Endothelial cell of umbilical vein (primary cell): Measurements from ENCODE around the gene LHX6. TPM values are rescaled to one million over a fixed set of nuclear protein-coding genes. Genes with fewer than 3 reads are reported as not detected.

Experiments
- BruUV-seq: library from RNA; stranded (reverse); fragments of 400-500 nt; replicated peaks from 2 replicates; lab custom pipeline; 2021; lab: Mats Ljungman, UMichigan
- CTCF ChIA-PET: fragments of 300-600, 350-600 bp; sonication (Branson Sonifier 250); formaldehyde crosslinking; loops from one replicate; lab custom pipeline; 2021; ENCODE audit warnings: antibody characterized with exemption, inconsistent platforms; lab: Charles Lee
- POLR2A ChIA-PET: fragments of 300-600, 350-600 bp; sonication (Branson Sonifier 250); formaldehyde crosslinking; loops from one replicate; lab custom pipeline; 2021; ENCODE audit warnings: antibody characterized with exemption, inconsistent platforms; lab: Charles Lee
- DNase-seq: peaks from one replicate; pipeline ENCODE4 v3.0.0-alpha.2; 2011; ENCODE audit warnings: low read depth, low spot score
- FAIRE-seq: peaks from 2 replicates; lab custom pipeline; 2011; peaks lifted over from hg19 to GRCh38; lab: Jason Lieb, UNC
- H2AFZ ChIP-seq: 2 replicates; pipeline ENCODE4 v1.6.0; 2012; ENCODE audit warnings: low read depth, low read length, control low read depth, inconsistent platforms
- H3K27ac ChIP-seq: 2 replicates; pipeline ENCODE4 v1.5.1; 2011; ENCODE audit warnings: low read depth, mild to moderate bottlenecking, control low read depth, low read length, moderate library complexity; ENCODE audit not compliant: insufficient read depth
- H3K27me3 ChIP-seq, 2 experiments: 2 replicates each; pipeline versions ENCODE4 v1.6.0 to v1.6.1; 2011; ENCODE audit warnings: low read length in 2 of 2, mixed read lengths in 1 of 2; ENCODE audit not compliant: control insufficient read depth in 2 of 2, insufficient read depth in 2 of 2
- H3K36me3 ChIP-seq, 2 experiments: 2 replicates in 1 of 2; 3 replicates in 1 of 2; pipeline ENCODE4 v1.5.1; 2011; ENCODE audit warnings: low read length in 2 of 2, mild to moderate bottlenecking in 1 of 2, moderate library complexity in 1 of 2; ENCODE audit not compliant: control insufficient read depth in 2 of 2, insufficient read depth in 2 of 2; ENCODE audit errors: extremely low read depth in 1 of 2
- H3K4me1 ChIP-seq: 3 replicates; pipeline ENCODE4 v1.5.1; 2011; ENCODE audit warnings: mild to moderate bottlenecking, low read length; ENCODE audit not compliant: control insufficient read depth, insufficient read depth; ENCODE audit errors: extremely low read depth
- H3K4me2 ChIP-seq: 2 replicates; pipeline ENCODE4 v1.6.1; 2011; ENCODE audit warnings: low read length, control low read depth, mixed read lengths; ENCODE audit not compliant: insufficient read depth
- H3K4me3 ChIP-seq, 3 experiments: fragments of 200-600 bp in 1 of 3; sonication (generic), shearing (Covaris generic) in 1 of 3; replicated peaks in 1 of 3; 2 replicates each; pipeline ENCODE4 v1.5.1; 2011 to 2016; ENCODE audit warnings: control low read depth in 3 of 3, low read length in 3 of 3, mild to moderate bottlenecking in 2 of 3, inconsistent platforms in 1 of 3, low read depth in 1 of 3, moderate library complexity in 1 of 3; ENCODE audit not compliant: insufficient read depth in 1 of 3
- H3K79me2 ChIP-seq: 2 replicates; pipeline ENCODE4 v1.6.0; 2012; ENCODE audit warnings: low read length, inconsistent platforms; ENCODE audit not compliant: control insufficient read depth, insufficient read depth
- H3K9ac ChIP-seq: replicated peaks from 2 replicates; pipeline ENCODE3; 2011; ENCODE audit warnings: low read length, control low read depth; ENCODE audit not compliant: insufficient read depth; ENCODE audit errors: extremely low read depth
- H3K9me1 ChIP-seq: replicated peaks from 3 replicates; pipeline ENCODE4 v1.6.0; 2011; ENCODE audit warnings: mild to moderate bottlenecking, low read length; ENCODE audit not compliant: control insufficient read depth, insufficient read depth; ENCODE audit errors: extremely low read depth
- H3K9me3 ChIP-seq: replicated peaks from 2 replicates; pipeline ENCODE4 v1.5.1; 2012; ENCODE audit warnings: low read length, inconsistent platforms; ENCODE audit not compliant: control insufficient read depth, insufficient read depth
- H4K20me1 ChIP-seq: replicated peaks from 2 replicates; pipeline ENCODE3; 2011; ENCODE audit warnings: mild to moderate bottlenecking, low read length; ENCODE audit not compliant: control insufficient read depth, insufficient read depth; ENCODE audit errors: extremely low read depth
- EZH2 ChIP-seq: IDR thresholded peaks from 2 replicates; pipeline ENCODE4 v1.6.1; 2012; ENCODE audit warnings: borderline replicate concordance, low read depth, mild to moderate bottlenecking, moderate library complexity, low read length, inconsistent platforms; ENCODE audit not compliant: severe bottlenecking
- FOS ChIP-seq: IDR thresholded peaks from 2 replicates; pipeline ENCODE4 v1.6.1; 2011; ENCODE audit warnings: mild to moderate bottlenecking, low read length, moderate library complexity, borderline replicate concordance; ENCODE audit not compliant: insufficient read depth
- GATA2 ChIP-seq: IDR thresholded peaks from 2 replicates; pipeline ENCODE4 v1.7.0; 2011; ENCODE audit warnings: low read depth, mild to moderate bottlenecking, moderate library complexity, mixed read lengths, low read length; ENCODE audit not compliant: insufficient read length, insufficient read depth
- JUN ChIP-seq: IDR thresholded peaks from 2 replicates; pipeline ENCODE4 v1.6.1; 2011; ENCODE audit warnings: borderline replicate concordance, low read depth; ENCODE audit not compliant: insufficient read length, insufficient read depth
- MYC ChIP-seq: IDR thresholded peaks from one replicate; pipeline ENCODE4 v1.6.1; 2011; ENCODE audit warnings: mild to moderate bottlenecking, low read depth, low read length
- POLR2A ChIP-seq: IDR thresholded peaks from 2 replicates; pipeline ENCODE4 v1.6.1; 2012; ENCODE audit warnings: low read depth, mild to moderate bottlenecking, control low read depth, low read length
- POLR2AphosphoS5 ChIP-seq: IDR thresholded peaks from 2 replicates; pipeline ENCODE4 v1.6.1; 2012; ENCODE audit warnings: low read depth, mild to moderate bottlenecking, control low read depth, low read length, moderate library complexity; ENCODE audit not compliant: insufficient read depth
- dilution Hi-C: fragments of 300-500 bp; cut with MboI; formaldehyde crosslinking; loops from one replicate; pipeline ENCODE4 v1.15.0; 2019; ENCODE audit warnings: low sequenced_read_pairs; ENCODE audit not compliant: extremely low pct_ligation_motif_present
- intact Hi-C: fragments of 100-400 bp; cut with micrococcal nuclease; formaldehyde crosslinking; loops from one replicate; pipeline ENCODE4 v1.10.0; 2022
- polyA plus RNA-seq, 4 experiments: library from polyadenylated mRNA; depleted of rRNA in 3 of 4; stranded (reverse) in 3 of 4; unstranded in 1 of 4; fragments of >200 nt; gene quantifications; 2 replicates each; pipeline versions ENCODE4 v1.2.1 to v1.2.3, GENCODE V29; 2011 to 2012; ENCODE audit warnings: missing spikeins in 1 of 4
- total RNA-seq: library from RNA; stranded (reverse); gene quantifications from 2 replicates; pipeline ENCODE4 v1.2.3, GENCODE V29; 2021
- TF ChIP-seq, protein P1 (sequence below): IDR thresholded peaks from 2 replicates; pipeline ENCODE4 v1.6.1; 2011; ENCODE audit not compliant: insufficient read depth, insufficient read length
- TF ChIP-seq, protein P2 (sequence below), 2 donors: IDR thresholded peaks; 1 replicate in 1 of 2; 2 replicates in 1 of 2; pipeline ENCODE4 v1.5.1; 2011; ENCODE audit warnings: low read length in 2 of 2, mild to moderate bottlenecking in 2 of 2, moderate library complexity in 2 of 2, control low read depth in 1 of 2, inconsistent platforms in 1 of 2, low read depth in 1 of 2; ENCODE audit not compliant: insufficient read depth in 1 of 2; ENCODE audit errors: extremely low read depth in 1 of 2

LHX6 gene
- total and polyA plus RNA-seq, 2 donors (not counting 3 experiments of a cell fraction or from before 2014, with no cell fraction given): 2.4 to 18.4 TPM

DNA sequence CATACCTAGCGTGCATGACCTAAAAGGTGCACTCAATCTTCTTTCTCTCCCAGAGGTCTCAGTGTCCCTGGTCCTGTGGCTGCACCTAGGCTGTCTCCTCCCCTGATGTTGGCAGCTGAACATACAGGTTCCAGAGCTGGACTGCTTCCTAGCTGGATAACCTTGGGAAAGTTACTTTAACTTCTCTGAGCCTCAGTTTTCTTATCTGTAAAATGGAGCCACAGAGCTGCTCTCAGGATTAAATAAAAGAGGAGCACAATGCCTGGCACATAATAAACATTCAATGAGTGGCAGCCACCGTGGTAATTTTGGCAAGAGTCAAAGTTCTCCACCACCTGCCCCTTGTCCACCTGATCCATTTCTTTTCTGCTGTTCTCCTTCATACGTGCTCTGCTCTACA lies 55.1 kb downstream of the LHX6 start:
- ChIA-PET POLR2A (no interaction called here), CTCF (interaction anchor here (0.6 to 1.3 kb wide), 3 partner anchors 11 to 55 kb away, joined by 4 to 5 read pairs (median 4); partner anchors contain the start of gene LHX6)
- no peaks in the 10 kb centered on the region for H3K9me3 ChIP-seq
- intact Hi-C loops (no loop called here), dilution Hi-C loops (no loop called here)
- no peak overlapping the region for H2AFZ ChIP-seq
- no peak for FAIRE-seq
- H3K4me1 ChIP-seq: peaks cover 6% of the 10 kb centered on the region
- H3K4me3 ChIP-seq: no peak overlapping the region
- no peak overlapping the region for H3K4me2 ChIP-seq
- no peaks in the 10 kb centered on the region for H3K79me2 ChIP-seq
- no TSS peak for BruUV-seq
- TF ChIP-seq FOS: no peak
- no peak for TF ChIP-seq JUN
- TF ChIP-seq, protein P1, sequence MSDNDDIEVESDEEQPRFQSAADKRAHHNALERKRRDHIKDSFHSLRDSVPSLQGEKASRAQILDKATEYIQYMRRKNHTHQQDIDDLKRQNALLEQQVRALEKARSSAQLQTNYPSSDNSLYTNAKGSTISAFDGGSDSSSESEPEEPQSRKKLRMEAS: no peak
- TF ChIP-seq, protein P2, sequence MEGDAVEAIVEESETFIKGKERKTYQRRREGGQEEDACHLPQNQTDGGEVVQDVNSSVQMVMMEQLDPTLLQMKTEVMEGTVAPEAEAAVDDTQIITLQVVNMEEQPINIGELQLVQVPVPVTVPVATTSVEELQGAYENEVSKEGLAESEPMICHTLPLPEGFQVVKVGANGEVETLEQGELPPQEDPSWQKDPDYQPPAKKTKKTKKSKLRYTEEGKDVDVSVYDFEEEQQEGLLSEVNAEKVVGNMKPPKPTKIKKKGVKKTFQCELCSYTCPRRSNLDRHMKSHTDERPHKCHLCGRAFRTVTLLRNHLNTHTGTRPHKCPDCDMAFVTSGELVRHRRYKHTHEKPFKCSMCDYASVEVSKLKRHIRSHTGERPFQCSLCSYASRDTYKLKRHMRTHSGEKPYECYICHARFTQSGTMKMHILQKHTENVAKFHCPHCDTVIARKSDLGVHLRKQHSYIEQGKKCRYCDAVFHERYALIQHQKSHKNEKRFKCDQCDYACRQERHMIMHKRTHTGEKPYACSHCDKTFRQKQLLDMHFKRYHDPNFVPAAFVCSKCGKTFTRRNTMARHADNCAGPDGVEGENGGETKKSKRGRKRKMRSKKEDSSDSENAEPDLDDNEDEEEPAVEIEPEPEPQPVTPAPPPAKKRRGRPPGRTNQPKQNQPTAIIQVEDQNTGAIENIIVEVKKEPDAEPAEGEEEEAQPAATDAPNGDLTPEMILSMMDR (IDR thresholded peaks at IDR 0.05; ENCODE audit: extremely low read depth in 1 of 2, insufficient read depth in 1 of 2, low read depth in 1 of 2, low read length in 2 of 2): no peak
- H3K27ac ChIP-seq: no peak overlapping the region
- no peak overlapping the region for H3K9ac ChIP-seq
- no peaks in the 10 kb centered on the region for H4K20me1 ChIP-seq
- no peaks in the 10 kb centered on the region for H3K9me1 ChIP-seq
- no peaks in the 10 kb centered on the region for H3K36me3 ChIP-seq
- no peak for DNase-seq
- peaks cover 22 to 28% of the 10 kb centered on the region in 2 experiments for H3K27me3 ChIP-seq

DNA sequence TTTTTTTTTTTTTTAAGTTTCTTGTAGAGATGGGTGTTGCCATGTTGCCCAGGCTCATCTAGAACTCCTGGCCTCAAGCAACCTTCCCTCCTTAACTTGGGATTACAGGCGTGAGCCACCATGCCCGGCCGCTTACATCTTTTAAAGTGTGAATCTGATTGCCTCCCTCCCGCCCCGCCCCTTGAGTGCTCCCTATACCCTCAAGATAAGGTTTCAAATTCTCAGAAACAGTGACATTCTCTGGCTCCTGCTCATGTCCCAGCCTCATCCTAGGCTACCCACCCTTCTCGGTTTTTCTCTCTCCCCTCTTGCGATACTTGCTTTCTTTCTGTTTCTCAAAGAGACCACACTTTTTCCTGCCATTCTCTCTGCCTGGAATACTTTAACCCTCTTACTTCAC lies 56.6 kb downstream of the LHX6 start:
- ChIA-PET POLR2A (no interaction called here), CTCF (interaction anchor here (1.2 to 1.5 kb wide), 4 partner anchors 10 to 178 kb away, joined by 3 to 6 read pairs (median 4); partner anchors contain the start of gene MORN5)
- intact Hi-C loops (no loop called here), dilution Hi-C loops (no loop called here)
- H3K9ac ChIP-seq: no peak overlapping the region
- DNase-seq: no peak
- no peak overlapping the region for H3K27ac ChIP-seq
- H3K9me3 ChIP-seq: no peaks in the 10 kb centered on the region
- peaks cover 18 to 25% of the 10 kb centered on the region in 2 experiments for H3K27me3 ChIP-seq
- no peak overlapping the region for H2AFZ ChIP-seq
- H3K4me1 ChIP-seq: peaks cover 18% of the 10 kb centered on the region
- no peaks in the 10 kb centered on the region for H3K79me2 ChIP-seq
- no peak overlapping the region for H3K4me3 ChIP-seq
- no TSS peak for BruUV-seq
- no peaks in the 10 kb centered on the region for H3K9me1 ChIP-seq
- TF ChIP-seq MYC (no peak), JUN (no peak), GATA2 (no peak), EZH2 (no peak), FOS (no peak), POLR2A (no peak), POLR2AphosphoS5 (no peak)
- TF ChIP-seq, protein P2 (IDR thresholded peaks at IDR 0.05; ENCODE audit: extremely low read depth in 1 of 2, insufficient read depth in 1 of 2, low read depth in 1 of 2, low read length in 2 of 2): no peak
- TF ChIP-seq, protein P1: no peak
- H4K20me1 ChIP-seq: no peaks in the 10 kb centered on the region
- no peak for FAIRE-seq
- H3K4me2 ChIP-seq: no peak overlapping the region
- H3K36me3 ChIP-seq: no peaks in the 10 kb centered on the region
